HCT116 (cell line): Measurements from ENCODE around the gene PRRX2. TPM values are rescaled to one million over a fixed set of nuclear protein-coding genes. Genes with fewer than 3 reads are reported as not detected.

Experiments
- ATAC-seq: fragments of 200-7000 bp; cut with Tn5 transposase; 2 replicates; pipeline ENCODE4 v1.9.1; 2020; ENCODE audit warnings: mild to moderate bottlenecking, moderate library complexity
- BruUV-seq: library from RNA; stranded (reverse); fragments of 400-500 nt; replicated peaks from 2 replicates; lab custom pipeline; 2021; lab: Mats Ljungman, UMichigan
- CTCF ChIA-PET: fragments of 300-600 bp; sonication (Branson Sonifier 250); formaldehyde crosslinking; loops from one replicate; lab custom pipeline; 2021; ENCODE audit warnings: antibody characterized with exemption; lab: Charles Lee
- POLR2A ChIA-PET: fragments of 300-600, 350-600 bp; sonication (Branson Sonifier 250); formaldehyde crosslinking; loops from one replicate; lab custom pipeline; 2021; ENCODE audit warnings: antibody characterized with exemption; lab: Charles Lee
- RAD21 ChIA-PET, 2 experiments: fragments of 300-600 bp; sonication (Branson Sonifier 250); formaldehyde crosslinking; loops; one replicate each; lab custom pipeline; 2023; ENCODE audit warnings: low total read pairs in 2 of 2; ENCODE audit not compliant: uncharacterized antibody in 2 of 2, unreplicated experiment in 2 of 2, low non-redundant PET in 1 of 2; lab: Charles Lee
- DNase-seq: peaks from one replicate; pipeline ENCODE4 v3.0.0-alpha.2; 2010; ENCODE audit warnings: low read depth, low spot score
- H2AFZ ChIP-seq: fragments of 200-600 bp; shearing (Covaris generic), sonication (generic); 2 replicates; pipeline ENCODE4 v1.6.1; 2017; ENCODE audit warnings: low read depth, mixed run types, mixed read lengths, antibody characterized with exemption, low read length; ENCODE audit not compliant: poor library complexity, severe bottlenecking
- H3K27ac ChIP-seq: 2 replicates; pipeline ENCODE4 v1.5.1; 2012; ENCODE audit warnings: low read depth, low read length
- H3K27me3 ChIP-seq: fragments of 200-600 bp; sonication (generic); 2 replicates; pipeline ENCODE4 v1.6.1; 2016; ENCODE audit warnings: mixed run types, low read length, mixed read lengths; ENCODE audit not compliant: insufficient read depth
- H3K36me3 ChIP-seq, 2 experiments: fragments of 200-500 bp in 1 of 2; fragments of 200-600 bp in 1 of 2; sonication (Bioruptor generic) in 1 of 2; sonication (generic) in 1 of 2; 2 replicates each; pipeline versions ENCODE4 v1.5.1 to v1.6.1; 2014 to 2016; ENCODE audit warnings: low read length in 2 of 2, inconsistent platforms in 1 of 2, mixed read lengths in 1 of 2, mixed run types in 1 of 2; ENCODE audit not compliant: insufficient read depth in 2 of 2, control insufficient read depth in 1 of 2
- H3K4me1 ChIP-seq, 2 experiments: fragments of 200-600 bp in 1 of 2; sonication (generic) in 1 of 2; 2 replicates each; pipeline versions ENCODE4 v1.5.1 to v1.6.1; 2012 to 2017; ENCODE audit warnings: low read length in 2 of 2, inconsistent platforms in 1 of 2, mild to moderate bottlenecking in 1 of 2, mixed read lengths in 1 of 2, mixed run types in 1 of 2, moderate library complexity in 1 of 2; ENCODE audit not compliant: insufficient read depth in 2 of 2, control insufficient read depth in 1 of 2
- H3K4me2 ChIP-seq: fragments of 200-600 bp; sonication (generic); 2 replicates; pipeline ENCODE4 v1.6.1; 2017; ENCODE audit warnings: mixed run types, low read length, mixed read lengths
- H3K4me3 ChIP-seq, 2 experiments: fragments of 200-600 bp in 1 of 2; sonication (generic) in 1 of 2; replicated peaks in 1 of 2; 2 replicates each; pipeline ENCODE4 v1.5.1; 2011 to 2016; ENCODE audit warnings: low read length in 2 of 2, control low read depth in 1 of 2, low read depth in 1 of 2, mild to moderate bottlenecking in 1 of 2, mixed read lengths in 1 of 2, mixed run types in 1 of 2
- H3K79me2 ChIP-seq: fragments of 200-600 bp; sonication (generic); 2 replicates; pipeline ENCODE4 v1.6.1; 2017; ENCODE audit warnings: mild to moderate bottlenecking, mixed run types, low read length, moderate library complexity, mixed read lengths; ENCODE audit not compliant: insufficient read depth
- H3K9ac ChIP-seq: fragments of 200-600 bp; sonication (generic); 2 replicates; pipeline ENCODE4 v1.6.1; 2016; ENCODE audit warnings: low read length, mixed read lengths
- H3K9me2 ChIP-seq: fragments of 200-600 bp; sonication (generic), shearing (Covaris generic); 2 replicates; pipeline ENCODE4 v1.6.1; 2017; ENCODE audit warnings: mixed run types, mild to moderate bottlenecking, moderate library complexity; ENCODE audit not compliant: insufficient read depth
- H3K9me3 ChIP-seq, 2 experiments: fragments of 200-500 bp in 1 of 2; fragments of 200-600 bp in 1 of 2; sonication (Bioruptor generic) in 1 of 2; sonication (generic) in 1 of 2; 2 replicates each; pipeline ENCODE4 v1.6.1; 2014 to 2017; ENCODE audit warnings: low read length in 2 of 2, mixed read lengths in 2 of 2, inconsistent platforms in 1 of 2, low read depth in 1 of 2, mild to moderate bottlenecking in 1 of 2, mixed run types in 1 of 2, moderate library complexity in 1 of 2; ENCODE audit not compliant: control insufficient read depth in 1 of 2, insufficient read depth in 1 of 2
- H4K20me1 ChIP-seq: fragments of 200-600 bp; sonication (generic), shearing (Covaris generic); 2 replicates; pipeline ENCODE4 v1.6.1; 2017; ENCODE audit warnings: mixed run types, mild to moderate bottlenecking, moderate library complexity; ENCODE audit not compliant: insufficient read depth
- EZH2 ChIP-seq: fragments of 200-600 bp; sonication (generic); IDR thresholded peaks from 2 replicates; pipeline ENCODE4 v1.6.1; 2017; ENCODE audit warnings: antibody characterized with exemption, mixed run types
- EZH2phosphoT487 ChIP-seq: fragments of 200-600 bp; IDR thresholded peaks from 2 replicates; pipeline ENCODE4 v1.6.1; 2018; ENCODE audit warnings: antibody characterized with exemption, borderline replicate concordance
- FOSL1 ChIP-seq: IDR thresholded peaks from 2 replicates; pipeline ENCODE4 v1.6.1; 2012; ENCODE audit warnings: low read depth
- JUND ChIP-seq: IDR thresholded peaks from 2 replicates; pipeline ENCODE4 v1.6.1; 2012
- RAD21 ChIP-seq: IDR thresholded peaks from 2 replicates; pipeline ENCODE4 v1.6.1; 2012; ENCODE audit warnings: low read depth, mild to moderate bottlenecking
- SIN3A ChIP-seq: IDR thresholded peaks from 2 replicates; pipeline ENCODE4 v1.6.1; 2012; ENCODE audit warnings: low read depth
- TCF7L2 ChIP-seq: IDR thresholded peaks from 2 replicates; pipeline ENCODE4 v1.7.0; 2011; ENCODE audit warnings: borderline replicate concordance, inconsistent platforms; ENCODE audit not compliant: insufficient read depth, insufficient read length; ENCODE audit errors: extremely low read depth
- ZNF274 ChIP-seq: fragments of 200-500 bp; sonication (Bioruptor generic); IDR thresholded peaks from 2 replicates; pipeline ENCODE4 v1.6.1; 2014; ENCODE audit warnings: mild to moderate bottlenecking, low read depth, low read length, inconsistent platforms
- intact Hi-C: fragments of 100-400 bp; cut with micrococcal nuclease; formaldehyde crosslinking; loops from 2 replicates; pipeline ENCODE4 v1.10.0; 2022
- total RNA-seq: library from RNA; stranded (reverse); gene quantifications from one replicate; pipeline ENCODE4 v1.2.1, GENCODE V29; 2021; ENCODE audit not compliant: unreplicated experiment
- TF ChIP-seq, protein P1 (sequence below): IDR thresholded peaks from 2 replicates; pipeline ENCODE4 v1.6.1; 2011; ENCODE audit warnings: mild to moderate bottlenecking, low read length, moderate library complexity; ENCODE audit not compliant: insufficient replicate concordance; ENCODE audit errors: extremely low read depth
- TF ChIP-seq, protein P2 (sequence below): IDR thresholded peaks from 2 replicates; pipeline ENCODE4 v1.6.1; 2012
- TF ChIP-seq, protein P3 (sequence below): IDR thresholded peaks from 2 replicates; pipeline ENCODE4 v1.6.1; 2012
- TF ChIP-seq, protein P4 (sequence below): IDR thresholded peaks from 2 replicates; pipeline ENCODE4 v1.6.1; 2012; ENCODE audit warnings: low read depth
- TF ChIP-seq, protein P5 (sequence below), 3 experiments: fragments of 200-600 bp in 1 of 3; sonication (generic) in 1 of 3; IDR thresholded peaks in 2 of 3; conservative IDR thresholded peaks in 1 of 3; 2 replicates each; pipeline ENCODE4 v1.5.1; 2012 to 2017; ENCODE audit warnings: low read depth in 2 of 3, low read length in 2 of 3, antibody characterized with exemption in 1 of 3, borderline replicate concordance in 1 of 3, control low read depth in 1 of 3, mild to moderate bottlenecking in 1 of 3, mixed read lengths in 1 of 3, mixed run types in 1 of 3, moderate library complexity in 1 of 3; ENCODE audit not compliant: insufficient read depth in 1 of 3

The PRRX2 gene
- total RNA-seq, 1 experiment from 2014 or later, result 25.5 TPM

DNA sequence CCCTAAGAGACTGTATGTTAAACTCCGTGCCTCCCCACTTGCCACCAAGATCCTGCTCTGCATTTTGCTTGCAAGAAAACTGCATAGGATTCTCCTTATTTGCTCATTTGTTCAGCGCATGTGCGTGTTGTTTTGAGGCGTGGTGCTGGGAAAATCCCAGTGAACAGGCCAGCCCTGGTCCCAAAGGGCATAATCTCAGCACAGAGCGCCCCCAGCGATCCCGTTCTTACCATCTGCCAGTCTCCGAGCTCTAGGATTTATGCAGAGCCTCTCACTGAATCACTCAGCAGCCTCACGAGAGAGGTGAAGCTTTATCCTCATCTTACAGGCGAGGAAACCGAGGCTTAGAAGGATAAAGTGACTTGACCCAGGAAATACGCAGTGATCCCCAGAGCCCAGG, 11.5 kb downstream of the PRRX2 start:
- DNase-seq, result no peak
- no peak overlapping the region for H3K4me2 ChIP-seq
- no peak overlapping the region for H3K4me3 ChIP-seq
- H3K79me2 ChIP-seq, result no peaks in the 10 kb centered on the region
- no peak overlapping the region for H2AFZ ChIP-seq
- H3K4me1 ChIP-seq, result peaks cover 0 to 3% of the 10 kb centered on the region in 2 experiments; a peak in 1 of 4 replicates
- H3K9me2 ChIP-seq, result no peaks in the 10 kb centered on the region
- no peaks in the 10 kb centered on the region for H3K9me3 ChIP-seq
- H4K20me1 ChIP-seq, result no peaks in the 10 kb centered on the region
- H3K27ac ChIP-seq, result no peak overlapping the region
- no TSS peak for BruUV-seq
- RAD21 ChIA-PET, result no interaction called here
- H3K27me3 ChIP-seq, result no peaks in the 10 kb centered on the region
- no peak for ATAC-seq
- no peak overlapping the region for H3K9ac ChIP-seq
- no peaks in the 10 kb centered on the region for H3K36me3 ChIP-seq
- TF ChIP-seq EZH2phosphoT487 (no peak), SIN3A (no peak), TCF7L2 (no peak), JUND (no peak), RAD21 (no peak), ZNF274 (no peak), FOSL1 (no peak), EZH2 (no peak)
- TF ChIP-seq, protein P1, sequence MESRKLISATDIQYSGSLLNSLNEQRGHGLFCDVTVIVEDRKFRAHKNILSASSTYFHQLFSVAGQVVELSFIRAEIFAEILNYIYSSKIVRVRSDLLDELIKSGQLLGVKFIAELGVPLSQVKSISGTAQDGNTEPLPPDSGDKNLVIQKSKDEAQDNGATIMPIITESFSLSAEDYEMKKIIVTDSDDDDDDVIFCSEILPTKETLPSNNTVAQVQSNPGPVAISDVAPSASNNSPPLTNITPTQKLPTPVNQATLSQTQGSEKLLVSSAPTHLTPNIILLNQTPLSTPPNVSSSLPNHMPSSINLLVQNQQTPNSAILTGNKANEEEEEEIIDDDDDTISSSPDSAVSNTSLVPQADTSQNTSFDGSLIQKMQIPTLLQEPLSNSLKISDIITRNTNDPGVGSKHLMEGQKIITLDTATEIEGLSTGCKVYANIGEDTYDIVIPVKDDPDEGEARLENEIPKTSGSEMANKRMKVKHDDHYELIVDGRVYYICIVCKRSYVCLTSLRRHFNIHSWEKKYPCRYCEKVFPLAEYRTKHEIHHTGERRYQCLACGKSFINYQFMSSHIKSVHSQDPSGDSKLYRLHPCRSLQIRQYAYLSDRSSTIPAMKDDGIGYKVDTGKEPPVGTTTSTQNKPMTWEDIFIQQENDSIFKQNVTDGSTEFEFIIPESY, result no peak
- TF ChIP-seq, protein P2, sequence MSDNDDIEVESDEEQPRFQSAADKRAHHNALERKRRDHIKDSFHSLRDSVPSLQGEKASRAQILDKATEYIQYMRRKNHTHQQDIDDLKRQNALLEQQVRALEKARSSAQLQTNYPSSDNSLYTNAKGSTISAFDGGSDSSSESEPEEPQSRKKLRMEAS, result no peak
- TF ChIP-seq, protein P3, sequence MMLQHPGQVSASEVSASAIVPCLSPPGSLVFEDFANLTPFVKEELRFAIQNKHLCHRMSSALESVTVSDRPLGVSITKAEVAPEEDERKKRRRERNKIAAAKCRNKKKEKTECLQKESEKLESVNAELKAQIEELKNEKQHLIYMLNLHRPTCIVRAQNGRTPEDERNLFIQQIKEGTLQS, result no peak
- TF ChIP-seq, protein P4, sequence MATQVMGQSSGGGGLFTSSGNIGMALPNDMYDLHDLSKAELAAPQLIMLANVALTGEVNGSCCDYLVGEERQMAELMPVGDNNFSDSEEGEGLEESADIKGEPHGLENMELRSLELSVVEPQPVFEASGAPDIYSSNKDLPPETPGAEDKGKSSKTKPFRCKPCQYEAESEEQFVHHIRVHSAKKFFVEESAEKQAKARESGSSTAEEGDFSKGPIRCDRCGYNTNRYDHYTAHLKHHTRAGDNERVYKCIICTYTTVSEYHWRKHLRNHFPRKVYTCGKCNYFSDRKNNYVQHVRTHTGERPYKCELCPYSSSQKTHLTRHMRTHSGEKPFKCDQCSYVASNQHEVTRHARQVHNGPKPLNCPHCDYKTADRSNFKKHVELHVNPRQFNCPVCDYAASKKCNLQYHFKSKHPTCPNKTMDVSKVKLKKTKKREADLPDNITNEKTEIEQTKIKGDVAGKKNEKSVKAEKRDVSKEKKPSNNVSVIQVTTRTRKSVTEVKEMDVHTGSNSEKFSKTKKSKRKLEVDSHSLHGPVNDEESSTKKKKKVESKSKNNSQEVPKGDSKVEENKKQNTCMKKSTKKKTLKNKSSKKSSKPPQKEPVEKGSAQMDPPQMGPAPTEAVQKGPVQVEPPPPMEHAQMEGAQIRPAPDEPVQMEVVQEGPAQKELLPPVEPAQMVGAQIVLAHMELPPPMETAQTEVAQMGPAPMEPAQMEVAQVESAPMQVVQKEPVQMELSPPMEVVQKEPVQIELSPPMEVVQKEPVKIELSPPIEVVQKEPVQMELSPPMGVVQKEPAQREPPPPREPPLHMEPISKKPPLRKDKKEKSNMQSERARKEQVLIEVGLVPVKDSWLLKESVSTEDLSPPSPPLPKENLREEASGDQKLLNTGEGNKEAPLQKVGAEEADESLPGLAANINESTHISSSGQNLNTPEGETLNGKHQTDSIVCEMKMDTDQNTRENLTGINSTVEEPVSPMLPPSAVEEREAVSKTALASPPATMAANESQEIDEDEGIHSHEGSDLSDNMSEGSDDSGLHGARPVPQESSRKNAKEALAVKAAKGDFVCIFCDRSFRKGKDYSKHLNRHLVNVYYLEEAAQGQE, result no peak
- TF ChIP-seq, protein P5, sequence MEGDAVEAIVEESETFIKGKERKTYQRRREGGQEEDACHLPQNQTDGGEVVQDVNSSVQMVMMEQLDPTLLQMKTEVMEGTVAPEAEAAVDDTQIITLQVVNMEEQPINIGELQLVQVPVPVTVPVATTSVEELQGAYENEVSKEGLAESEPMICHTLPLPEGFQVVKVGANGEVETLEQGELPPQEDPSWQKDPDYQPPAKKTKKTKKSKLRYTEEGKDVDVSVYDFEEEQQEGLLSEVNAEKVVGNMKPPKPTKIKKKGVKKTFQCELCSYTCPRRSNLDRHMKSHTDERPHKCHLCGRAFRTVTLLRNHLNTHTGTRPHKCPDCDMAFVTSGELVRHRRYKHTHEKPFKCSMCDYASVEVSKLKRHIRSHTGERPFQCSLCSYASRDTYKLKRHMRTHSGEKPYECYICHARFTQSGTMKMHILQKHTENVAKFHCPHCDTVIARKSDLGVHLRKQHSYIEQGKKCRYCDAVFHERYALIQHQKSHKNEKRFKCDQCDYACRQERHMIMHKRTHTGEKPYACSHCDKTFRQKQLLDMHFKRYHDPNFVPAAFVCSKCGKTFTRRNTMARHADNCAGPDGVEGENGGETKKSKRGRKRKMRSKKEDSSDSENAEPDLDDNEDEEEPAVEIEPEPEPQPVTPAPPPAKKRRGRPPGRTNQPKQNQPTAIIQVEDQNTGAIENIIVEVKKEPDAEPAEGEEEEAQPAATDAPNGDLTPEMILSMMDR (IDR thresholded peaks at IDR 0.05 in 2 of 3, conservative IDR thresholded peaks at IDR 0.05 in 1 of 3; ENCODE audit: borderline replicate concordance in 1 of 3, insufficient read depth in 1 of 3, low read depth in 2 of 3, low read length in 2 of 3), result no peak
- CTCF ChIA-PET, result no interaction called here
- intact Hi-C loops, result no loop called here
- POLR2A ChIA-PET, result no interaction called here
